GM18499 (cell line): ENCODE measurements around the gene TTK.
"Not testable (repeated sequence)": the region's sequence is repeated elsewhere in the genome, so short reads cannot be mapped to it uniquely, and the experiment has no call there.

Experiments
- ATAC-seq: cut with Tn5 transposase; IDR thresholded peaks from one replicate; pipeline ENCODE4 v1.9.1; 2021; ENCODE audit warnings: moderate number of reproducible peaks; ENCODE audit not compliant: insufficient read depth, unreplicated experiment

TTK gene

GRCh38 chr6:80020381-80021120 lies 16.1 kb downstream of the TTK start:
- no peak for ATAC-seq

- no peak for ATAC-seq
These were observed 16.7 kb downstream of the TTK start for GRCh38 chr6:80021131-80021530.

GRCh38 chr6:80021591-80021990 lies 17.1 kb downstream of the TTK start:
- no peak for ATAC-seq

DNA sequence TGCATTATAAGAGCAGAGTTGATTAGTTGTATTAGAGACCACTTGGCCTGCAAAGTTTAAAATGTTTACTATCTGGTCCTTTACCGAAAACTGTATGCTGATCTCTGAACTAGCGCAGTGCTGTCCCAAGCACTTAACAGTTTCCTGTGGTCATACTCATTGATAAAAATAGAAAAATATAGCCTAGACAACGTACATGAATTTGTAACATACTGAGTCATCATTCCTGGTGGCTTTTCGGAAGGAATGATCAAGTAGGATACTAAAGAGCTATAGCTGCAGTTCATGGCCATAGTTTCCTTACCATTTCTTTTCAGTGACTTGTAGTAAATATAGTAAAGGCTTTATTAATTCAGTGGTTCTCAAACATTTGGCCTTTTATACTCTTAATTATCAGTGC lies 18.4 kb downstream of the TTK start:
- ATAC-seq = no peak

- ATAC-seq = no peak
These were observed 24.1 kb downstream of the TTK start for GRCh38 chr6:80028589-80028988.

DNA sequence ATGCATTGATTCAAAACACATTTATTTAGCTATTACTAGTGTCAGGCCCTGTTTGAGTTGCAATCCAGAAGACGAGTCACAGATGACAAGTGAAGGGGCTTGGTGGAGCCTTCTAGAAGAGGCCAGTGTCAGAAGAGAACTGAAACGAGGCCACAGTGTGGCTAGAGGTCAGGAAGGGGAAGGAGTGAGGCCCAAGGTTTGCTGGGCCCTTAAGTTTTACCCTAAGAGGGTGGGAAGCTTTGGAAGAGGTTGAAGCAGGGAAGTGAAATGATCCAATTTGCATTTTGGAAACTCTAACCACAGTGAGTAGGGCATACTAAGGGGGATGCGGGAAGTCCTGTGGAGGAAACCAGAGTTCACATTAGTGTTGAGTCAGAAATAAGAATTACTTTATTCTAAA lies 25.0 kb downstream of the TTK start:
- ATAC-seq = peak; percentile 77

DNA sequence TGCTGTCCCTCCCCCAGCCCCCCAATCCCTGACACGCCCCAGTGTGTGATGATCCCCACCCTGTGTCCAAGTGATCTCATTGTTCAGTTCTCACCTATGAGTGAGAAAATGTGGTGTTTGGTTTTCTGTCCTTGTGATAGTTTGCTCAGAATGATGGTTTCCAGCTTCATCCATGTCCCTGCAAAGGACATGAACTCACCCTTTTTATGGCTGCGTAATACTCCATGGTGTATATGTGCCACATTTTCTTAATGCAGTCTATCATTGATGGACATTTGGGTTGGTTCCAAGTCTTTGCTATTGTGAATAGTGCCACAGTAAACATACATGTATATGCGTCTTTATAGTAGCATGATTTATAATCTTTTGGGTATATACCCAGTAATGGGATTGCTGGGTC lies 43.8 kb downstream of the TTK start:
- ATAC-seq = not testable (repeated sequence)

GRCh38 chr6:80060774-80061173 lies 56.3 kb downstream of the TTK start:
- no peak for ATAC-seq

DNA sequence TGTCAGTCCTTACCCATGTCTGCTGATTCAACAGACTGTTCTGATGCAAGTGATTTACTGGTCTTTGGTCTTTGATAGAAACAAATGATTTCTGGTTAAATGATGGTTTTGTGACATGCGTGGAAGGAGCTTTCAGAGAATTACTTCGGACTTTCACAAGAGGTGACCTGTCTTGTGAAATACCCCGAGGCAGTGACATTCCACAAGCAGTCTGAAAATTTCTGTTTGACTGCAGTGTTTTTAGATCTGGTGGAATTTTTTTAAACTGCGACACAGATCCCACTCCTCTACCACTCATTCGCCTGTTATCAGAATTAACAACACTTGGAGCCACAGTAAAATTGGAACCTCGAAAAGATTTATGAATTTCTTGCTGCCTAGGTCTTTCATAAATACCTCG lies 63.7 kb downstream of the TTK start:
- ATAC-seq = not testable (repeated sequence)

GRCh38 chr6:80070431-80070830 lies 66.0 kb downstream of the TTK start:
- ATAC-seq = not testable (repeated sequence)

GRCh38 chr6:80077067-80077466 lies 72.6 kb downstream of the TTK start:
- no peak for ATAC-seq

DNA sequence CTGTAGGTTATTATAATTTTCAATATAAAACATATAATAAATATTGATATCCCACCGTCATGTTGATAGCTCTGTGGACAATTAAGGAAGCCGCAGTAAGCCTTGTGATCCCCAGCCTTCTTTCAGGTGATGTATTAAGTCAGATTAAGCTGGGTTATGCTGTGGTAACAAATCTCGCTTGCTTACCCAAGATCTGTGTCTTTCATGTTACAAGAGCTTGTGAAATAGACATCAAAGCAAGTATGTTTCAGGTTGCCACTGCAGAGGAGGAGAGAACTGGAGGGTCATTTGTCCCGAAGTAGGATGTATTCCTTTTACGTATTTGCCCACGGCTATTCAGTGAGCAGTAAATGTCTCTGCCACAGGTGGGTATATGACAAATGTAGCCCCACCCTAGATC lies 84.2 kb downstream of the TTK start:
- ATAC-seq = no peak

- ATAC-seq = no peak
These were observed 87.1 kb downstream of the TTK start for GRCh38 chr6:80091506-80091905.
